Ecto neural progenitor cell (in vitro differentiated cells): Measurements from ENCODE around the gene RNASE4.

ENCODE experiments used
- DNase-seq: peaks from one replicate; pipeline ENCODE4 v3.0.0-alpha.2; 2018; ENCODE audit warnings: low spot score

Gene RNASE4

GRCh38 chr14:20675669-20676068 is 8.7 kb upstream of the RNASE4 start:
- no peak for DNase-seq

GRCh38 chr14:20676072-20676471 is 8.3 kb upstream of the RNASE4 start:
- DNase-seq: no peak

- no peak for DNase-seq
These were observed 4.5 kb upstream of the RNASE4 start for GRCh38 chr14:20679907-20680306.

GRCh38 chr14:20680363-20680762 is 4.0 kb upstream of the RNASE4 start:
- DNase-seq: no peak

GRCh38 chr14:20680843-20681347 is 3.5 kb upstream of the RNASE4 start:
- DNase-seq: no peak

GRCh38 chr14:20681348-20682126 is 2.8 kb upstream of the RNASE4 start:
- peak; percentile 92 for DNase-seq

GRCh38 chr14:20682127-20682434 is 2.3 kb upstream of the RNASE4 start:
- DNase-seq: no peak

GRCh38 chr14:20682435-20683124 is 1.8 kb upstream of the RNASE4 start:
- DNase-seq: peak; percentile 84

- DNase-seq: peak; percentile 85
These were observed 1.1 kb upstream of the RNASE4 start for GRCh38 chr14:20683125-20683890.

- DNase-seq: no peak
These were observed 499 bp downstream of the RNASE4 start for GRCh38 chr14:20684662-20685456.

- DNase-seq: no peak
These were observed 2.2 kb downstream of the RNASE4 start for GRCh38 chr14:20686386-20687143.

GRCh38 chr14:20687362-20688166 is 3.2 kb downstream of the RNASE4 start:
- no peak for DNase-seq

- DNase-seq: no peak
These were observed 3.9 kb downstream of the RNASE4 start, which contains the start of gene ANG for GRCh38 chr14:20688167-20688839. TSS of gene ANG (plus strand) at chr14:20688764. CDS start at chr14:20693565, 4,801 bp downstream.

- no peak for DNase-seq
These were observed 6.7 kb downstream of the RNASE4 start for GRCh38 chr14:20690848-20691640.

- no peak for DNase-seq
These were observed 7.9 kb downstream of the RNASE4 start for GRCh38 chr14:20692116-20692751.

- DNase-seq: no peak
These were observed 12.4 kb downstream of the RNASE4 start for GRCh38 chr14:20696764-20697163.

GRCh38 chr14:20697273-20698017 is 13.1 kb downstream of the RNASE4 start:
- DNase-seq: peak; percentile 62

- DNase-seq: no peak
These were observed 13.6 kb downstream of the RNASE4 start for GRCh38 chr14:20698018-20698329.
